CD8-positive, alpha-beta memory T cell (primary cell): ENCODE data around the gene SPTBN5. TPM values are rescaled to one million over a fixed set of nuclear protein-coding genes. Genes with fewer than 3 reads are reported as not detected.

Experiments
- CTCF ChIA-PET: fragments of 350-600 bp; sonication (Branson Sonifier 250); formaldehyde crosslinking; loops from one replicate; lab custom pipeline; 2021; ENCODE audit warnings: antibody characterized with exemption; lab: Charles Lee
- POLR2A ChIA-PET: fragments of 350-600 bp; sonication (Branson Sonifier 250); formaldehyde crosslinking; loops from one replicate; lab custom pipeline; 2021; ENCODE audit warnings: antibody characterized with exemption; lab: Charles Lee
- DNase-seq, 5 donors: peaks; one replicate each; pipeline versions ENCODE4 v3.0.0 to v3.0.0-alpha.2; 2020 to 2022; ENCODE audit warnings: mixed read lengths in 1 of 5
- H3K27ac ChIP-seq: one replicate; pipeline ENCODE4 v1.7.0; 2013; ENCODE audit warnings: low read depth, mild to moderate bottlenecking, low read length, moderate library complexity
- H3K27me3 ChIP-seq: 2 replicates; pipeline ENCODE4 v1.7.0; 2013; ENCODE audit warnings: low read length, mild to moderate bottlenecking; ENCODE audit not compliant: insufficient read depth, poor library complexity, severe bottlenecking
- H3K36me3 ChIP-seq: 2 replicates; pipeline ENCODE4 v1.7.0; 2013; ENCODE audit warnings: mild to moderate bottlenecking, low read length, moderate library complexity; ENCODE audit not compliant: insufficient read depth
- H3K4me1 ChIP-seq: 2 replicates; pipeline ENCODE4 v1.7.0; 2013; ENCODE audit warnings: mild to moderate bottlenecking, low read length, moderate library complexity; ENCODE audit not compliant: insufficient read depth
- H3K4me3 ChIP-seq: 2 replicates; pipeline ENCODE4 v1.7.0; 2013; ENCODE audit warnings: mild to moderate bottlenecking, low read length
- H3K9me3 ChIP-seq: 2 replicates; pipeline ENCODE4 v1.7.0; 2013; ENCODE audit warnings: mild to moderate bottlenecking, low read length
- H3K27ac Mint-ChIP-seq, 8 donors: one replicate each; pipeline ENCODE4 v1.8.0; 2020 to 2021; ENCODE audit warnings: mixed read lengths in 8 of 8, mild to moderate bottlenecking in 6 of 8, inconsistent platforms in 3 of 8, moderate library complexity in 3 of 8
- H3K27me3 Mint-ChIP-seq, 2 donors: one replicate each; pipeline ENCODE4 v1.8.0; 2020 to 2021; ENCODE audit warnings: mixed read lengths in 2 of 2, mild to moderate bottlenecking in 1 of 2, moderate library complexity in 1 of 2
- H3K36me3 Mint-ChIP-seq, 3 donors: one replicate each; pipeline ENCODE4 v1.8.0; 2020 to 2021; ENCODE audit warnings: mixed read lengths in 3 of 3, inconsistent platforms in 1 of 3, mild to moderate bottlenecking in 1 of 3
- H3K4me1 Mint-ChIP-seq, 3 donors: one replicate each; pipeline ENCODE4 v1.8.0; 2020 to 2021; ENCODE audit warnings: mixed read lengths in 3 of 3, inconsistent platforms in 1 of 3, mild to moderate bottlenecking in 1 of 3
- H3K4me3 Mint-ChIP-seq, 7 donors: one replicate each; pipeline ENCODE4 v1.8.0; 2020 to 2021; ENCODE audit warnings: mixed read lengths in 7 of 7, mild to moderate bottlenecking in 6 of 7, moderate library complexity in 4 of 7, inconsistent platforms in 2 of 7
- H3K9me3 Mint-ChIP-seq, 5 donors: one replicate each; pipeline ENCODE4 v1.8.0; 2020 to 2022; ENCODE audit warnings: mixed read lengths in 5 of 5, mild to moderate bottlenecking in 3 of 5, moderate library complexity in 2 of 5, inconsistent platforms in 1 of 5
- polyA plus RNA-seq: library from polyadenylated mRNA; unstranded; fragments of 300-500 nt; fragmentation: Illumina TruSeq; gene quantifications from one replicate; pipeline ENCODE4 v1.2.3, GENCODE V29; 2021
- total RNA-seq, 2 experiments: library from RNA; stranded (reverse); gene quantifications; one replicate each; pipeline ENCODE4 v1.2.3, GENCODE V29; 2021

The SPTBN5 gene
- total and polyA plus RNA-seq, 3 experiments from 2014 or later, result 0.31 to 0.39 TPM; not detected in 1

- Histone ChIP-seq H3K36me3 (no peaks in the 10 kb centered on the region), H3K4me1 (no peaks in the 10 kb centered on the region), H3K27ac (no peak overlapping the region), H3K9me3 (no peaks in the 10 kb centered on the region), H3K4me3 (no peak overlapping the region), H3K27me3 (peaks cover 7% of the 10 kb centered on the region)
- H3K27ac Mint-ChIP-seq, result peak overlapping the region in 1 of 8 donors; percentile 38
- no peak for DNase-seq
- ChIA-PET CTCF (no interaction called here), POLR2A (no interaction called here)
- no peaks in the 10 kb centered on the region for H3K9me3 Mint-ChIP-seq
- H3K36me3 Mint-ChIP-seq, result peaks cover 0 to 3% (median 0%) of the 10 kb centered on the region in 3 donors
- H3K27me3 Mint-ChIP-seq, result peaks cover 5 to 12% of the 10 kb centered on the region in 2 donors
- peak overlapping the region in 1 of 7 donors; percentile 24 for H3K4me3 Mint-ChIP-seq
- H3K4me1 Mint-ChIP-seq, result peaks cover 10 to 12% (median 10%) of the 10 kb centered on the region in 3 donors
Measured at GRCh38 chr15:41881920-41882688, 11.7 kb downstream of the SPTBN5 start.

GRCh38 chr15:41881550-41881919 lies 12.3 kb downstream of the SPTBN5 start:
- peak overlapping the region in 6 of 7 donors; percentile 15 to 61 (median 34) for H3K4me3 Mint-ChIP-seq
- ChIA-PET CTCF (no interaction called here), POLR2A (no interaction called here)
- Histone ChIP-seq H3K36me3 (no peaks in the 10 kb centered on the region), H3K4me1 (no peaks in the 10 kb centered on the region), H3K9me3 (no peaks in the 10 kb centered on the region), H3K27ac (no peak overlapping the region), H3K4me3 (no peak overlapping the region), H3K27me3 (peaks cover 7% of the 10 kb centered on the region)
- H3K27me3 Mint-ChIP-seq, result peaks cover 5 to 12% of the 10 kb centered on the region in 2 donors
- peaks cover 9 to 12% (median 10%) of the 10 kb centered on the region in 3 donors for H3K4me1 Mint-ChIP-seq
- H3K9me3 Mint-ChIP-seq, result no peaks in the 10 kb centered on the region
- peaks cover 0 to 3% (median 0%) of the 10 kb centered on the region in 3 donors for H3K36me3 Mint-ChIP-seq
- H3K27ac Mint-ChIP-seq, result peak overlapping the region in 5 of 8 donors; percentile 15 to 93 (median 78)
- no peak for DNase-seq

GRCh38 chr15:41881086-41881485 lies 12.8 kb downstream of the SPTBN5 start:
- H3K27me3 Mint-ChIP-seq, result peaks cover 5 to 12% of the 10 kb centered on the region in 2 donors
- peaks cover 7% of the 10 kb centered on the region for H3K27me3 ChIP-seq
- no peak overlapping the region for H3K4me3 ChIP-seq
- CTCF ChIA-PET, result no interaction called here
- peak overlapping the region in 3 of 8 donors; percentile 17 to 78 (median 78) for H3K27ac Mint-ChIP-seq
- no peak overlapping the region for H3K27ac ChIP-seq
- POLR2A ChIA-PET, result no interaction called here
- H3K4me3 Mint-ChIP-seq, result peak overlapping the region in 6 of 7 donors; percentile 15 to 61 (median 34)
- H3K9me3 Mint-ChIP-seq, result no peaks in the 10 kb centered on the region
- H3K4me1 ChIP-seq, result no peaks in the 10 kb centered on the region
- DNase-seq, result no peak
- H3K36me3 Mint-ChIP-seq, result peaks cover 0 to 3% (median 0%) of the 10 kb centered on the region in 3 donors
- no peaks in the 10 kb centered on the region for H3K36me3 ChIP-seq
- no peaks in the 10 kb centered on the region for H3K9me3 ChIP-seq
- H3K4me1 Mint-ChIP-seq, result peaks cover 9 to 12% (median 10%) of the 10 kb centered on the region in 3 donors

DNA sequence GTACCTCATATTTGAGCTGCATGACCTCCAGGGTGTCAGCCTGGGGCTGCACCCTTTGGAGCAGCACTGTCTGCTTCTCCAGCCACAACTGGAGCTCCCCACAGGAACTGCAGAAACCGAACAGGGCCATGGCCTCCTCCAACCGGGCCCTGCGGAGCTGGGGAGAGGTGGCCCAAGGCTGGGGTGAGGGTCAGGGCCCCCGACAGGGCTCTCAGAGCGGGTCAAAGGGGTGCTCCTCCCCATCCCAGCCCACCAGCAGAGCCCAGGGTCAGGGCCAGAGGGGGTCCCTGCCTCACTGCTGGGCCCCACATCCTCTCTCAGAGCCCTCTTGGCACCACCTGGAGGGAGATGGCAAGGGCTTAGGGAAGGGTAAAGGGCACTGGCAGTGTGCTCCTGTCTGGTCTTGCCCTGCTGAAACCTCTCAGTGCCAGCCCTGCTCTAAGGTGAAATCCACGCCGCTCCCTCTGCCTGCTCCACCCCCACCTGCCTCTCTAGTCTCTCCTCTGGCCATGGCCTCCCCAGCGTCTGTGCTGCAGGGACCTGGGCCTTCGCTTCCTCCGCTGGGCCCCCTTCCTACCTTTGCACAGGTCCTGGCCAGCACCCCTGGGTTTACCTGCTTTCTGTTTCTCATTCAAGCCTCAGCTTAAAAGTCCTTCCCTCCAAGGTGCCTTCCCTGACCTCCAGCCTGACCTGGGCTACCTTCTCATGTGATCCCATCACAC lies 13.5 kb downstream of the SPTBN5 start:
- Mint-ChIP-seq H3K36me3 (peaks cover 0 to 3% (median 0%) of the 10 kb centered on the region in 3 donors), H3K27ac (peak overlapping the region in 3 of 8 donors; percentile 51 to 95 (median 73)), H3K27me3 (peaks cover 5 to 12% of the 10 kb centered on the region in 2 donors), H3K4me1 (peaks cover 7 to 12% (median 10%) of the 10 kb centered on the region in 3 donors), H3K4me3 (no peak overlapping the region), H3K9me3 (no peaks in the 10 kb centered on the region)
- no peak overlapping the region for H3K4me3 ChIP-seq
- no peaks in the 10 kb centered on the region for H3K9me3 ChIP-seq
- POLR2A ChIA-PET, result no interaction called here
- H3K27me3 ChIP-seq, result peaks cover 7% of the 10 kb centered on the region
- no peaks in the 10 kb centered on the region for H3K36me3 ChIP-seq
- DNase-seq, result no peak
- H3K27ac ChIP-seq, result no peak overlapping the region
- CTCF ChIA-PET, result interaction anchor here (2.5 kb wide), 1 partner anchor 24 kb away, joined by 7 read pairs; no protein-coding TSS in a partner anchor
- no peaks in the 10 kb centered on the region for H3K4me1 ChIP-seq

GRCh38 chr15:41879321-41879845 lies 14.5 kb downstream of the SPTBN5 start:
- Histone ChIP-seq H3K36me3 (no peaks in the 10 kb centered on the region), H3K4me3 (no peak overlapping the region), H3K27ac (no peak overlapping the region), H3K9me3 (no peaks in the 10 kb centered on the region), H3K4me1 (no peaks in the 10 kb centered on the region), H3K27me3 (peaks cover 7% of the 10 kb centered on the region)
- peaks cover 7 to 12% (median 10%) of the 10 kb centered on the region in 3 donors for H3K4me1 Mint-ChIP-seq
- ChIA-PET CTCF (interaction anchor here (2.5 kb wide), 1 partner anchor 25 kb away, joined by 7 read pairs; no protein-coding TSS in a partner anchor), POLR2A (interaction anchor here (0.7 kb wide), 1 partner anchor 15 kb away, joined by 3 read pairs; no protein-coding TSS in a partner anchor)
- H3K27me3 Mint-ChIP-seq, result peaks cover 5 to 12% of the 10 kb centered on the region in 2 donors
- DNase-seq, result no peak
- H3K27ac Mint-ChIP-seq, result peak overlapping the region in 1 of 8 donors; percentile 42
- H3K4me3 Mint-ChIP-seq, result no peak overlapping the region
- H3K36me3 Mint-ChIP-seq, result peaks cover 0 to 1% (median 0%) of the 10 kb centered on the region in 3 donors
- no peaks in the 10 kb centered on the region for H3K9me3 Mint-ChIP-seq

GRCh38 chr15:41878355-41878699 lies 15.5 kb downstream of the SPTBN5 start:
- Mint-ChIP-seq H3K27ac (no peak overlapping the region), H3K36me3 (peaks cover 0 to 1% (median 0%) of the 10 kb centered on the region in 3 donors), H3K4me3 (no peak overlapping the region), H3K4me1 (peaks cover 6 to 12% (median 10%) of the 10 kb centered on the region in 3 donors), H3K9me3 (no peaks in the 10 kb centered on the region), H3K27me3 (peaks cover 4 to 12% of the 10 kb centered on the region in 2 donors)
- Histone ChIP-seq H3K27ac (no peak overlapping the region), H3K4me3 (no peak overlapping the region), H3K36me3 (no peaks in the 10 kb centered on the region), H3K9me3 (no peaks in the 10 kb centered on the region), H3K27me3 (peaks cover 7% of the 10 kb centered on the region), H3K4me1 (no peaks in the 10 kb centered on the region)
- no peak for DNase-seq
- ChIA-PET POLR2A (no interaction called here), CTCF (interaction anchor here (2.5 kb wide), 1 partner anchor 26 kb away, joined by 7 read pairs; no protein-coding TSS in a partner anchor)

- Mint-ChIP-seq H3K27me3 (peaks cover 4 to 12% of the 10 kb centered on the region in 2 donors), H3K4me3 (no peak overlapping the region), H3K36me3 (peaks cover 0 to 1% (median 0%) of the 10 kb centered on the region in 3 donors), H3K4me1 (peaks cover 5 to 12% (median 10%) of the 10 kb centered on the region in 3 donors), H3K9me3 (no peaks in the 10 kb centered on the region), H3K27ac (peak overlapping the region in 1 of 8 donors; percentile 54)
- ChIA-PET POLR2A (no interaction called here), CTCF (no interaction called here)
- H3K27ac ChIP-seq, result no peak overlapping the region
- H3K27me3 ChIP-seq, result peaks cover 7% of the 10 kb centered on the region
- no peaks in the 10 kb centered on the region for H3K9me3 ChIP-seq
- H3K4me1 ChIP-seq, result no peaks in the 10 kb centered on the region
- DNase-seq, result no peak
- no peak overlapping the region for H3K4me3 ChIP-seq
- no peaks in the 10 kb centered on the region for H3K36me3 ChIP-seq
Measured at GRCh38 chr15:41877631-41878354, 16.1 kb downstream of the SPTBN5 start.
